ENCODE measurements around the gene SDF2L1. TPM values are rescaled to one million over a fixed set of nuclear protein-coding genes. Genes with fewer than 3 reads are reported as not detected.
A peak's percentile ranks its signal among the peaks of the same experiment; 100 is the strongest.

The SDF2L1 gene
- total and polyA plus RNA-seq, 9 of the 15 experiments (the other 6 are each of a cell fraction or from before 2014, with no cell fraction given), result 15.1 to 989 (median 124) TPM

GRCh38 chr22:21677606-21678443, 35.7 kb downstream of the SDF2L1 start (continued):
- TF ChIP-seq GTF2E2 (tag; IDR thresholded peaks at IDR 0.05) (no peak), ZNF444 (CRISPR knock-in tag; IDR thresholded peaks at IDR 0.05) (no peak), ZNF41 (CRISPR knock-in tag; conservative IDR thresholded peaks at IDR 0.05) (no peak), SUPT5H (IDR thresholded peaks at IDR 0.05) (peak; percentile 64), MYBL2 (IDR thresholded peaks at IDR 0.05; ENCODE audit: low read depth) (no peak), MYBL2 (CRISPR knock-in tag; IDR thresholded peaks at IDR 0.05; ENCODE audit: borderline replicate concordance) (0 out of 2 replicates have a peak, but pooled peaks have one; percentile 28), ZBTB17 (CRISPR knock-in tag; IDR thresholded peaks at IDR 0.05) (no peak), POLR3G (IDR thresholded peaks at IDR 0.05; ENCODE audit: extremely low read depth, insufficient read length, insufficient replicate concordance) (no peak), ELK3 (CRISPR knock-in tag; IDR thresholded peaks at IDR 0.05) (no peak), PCBP1 (IDR thresholded peaks at IDR 0.05; ENCODE audit: low read depth, low read length, poor library complexity, severe bottlenecking) (no peak), ZNF583 (CRISPR knock-in tag; IDR thresholded peaks at IDR 0.05) (no peak), HMBOX1 (IDR thresholded peaks at IDR 0.05) (no peak), MTF1 (CRISPR knock-in tag; IDR thresholded peaks at IDR 0.05; ENCODE audit: borderline replicate concordance) (no peak), MYNN (IDR thresholded peaks at IDR 0.05) (peak; percentile 30; the same call in 1 of the 2 replicates), MYNN (CRISPR knock-in tag; IDR thresholded peaks at IDR 0.05) (no peak), TFAM (CRISPR knock-in tag; conservative IDR thresholded peaks at IDR 0.05) (no peak), SAFB2 (IDR thresholded peaks at IDR 0.05; ENCODE audit: borderline replicate concordance, low read depth, low read length, severe bottlenecking) (no peak), SAFB (IDR thresholded peaks at IDR 0.05; ENCODE audit: borderline replicate concordance, low read depth, low read length) (no peak), BRD4 (IDR thresholded peaks at IDR 0.05) (no peak), E2F4 (CRISPR knock-in tag; IDR thresholded peaks at IDR 0.05; ENCODE audit: low read depth) (peak; percentile 40; the same call in 1 of the 2 replicates), ZNF184 (CRISPR knock-in tag; IDR thresholded peaks at IDR 0.05) (no peak), MED1 (CRISPR knock-in tag; IDR thresholded peaks at IDR 0.05; ENCODE audit: borderline replicate concordance) (peak; percentile 72; the same call in 1 of the 2 replicates), ZC3H4 (CRISPR knock-in tag; IDR thresholded peaks at IDR 0.05; ENCODE audit: borderline replicate concordance) (peak; percentile 96)
- TF ChIP-seq, protein P1, sequence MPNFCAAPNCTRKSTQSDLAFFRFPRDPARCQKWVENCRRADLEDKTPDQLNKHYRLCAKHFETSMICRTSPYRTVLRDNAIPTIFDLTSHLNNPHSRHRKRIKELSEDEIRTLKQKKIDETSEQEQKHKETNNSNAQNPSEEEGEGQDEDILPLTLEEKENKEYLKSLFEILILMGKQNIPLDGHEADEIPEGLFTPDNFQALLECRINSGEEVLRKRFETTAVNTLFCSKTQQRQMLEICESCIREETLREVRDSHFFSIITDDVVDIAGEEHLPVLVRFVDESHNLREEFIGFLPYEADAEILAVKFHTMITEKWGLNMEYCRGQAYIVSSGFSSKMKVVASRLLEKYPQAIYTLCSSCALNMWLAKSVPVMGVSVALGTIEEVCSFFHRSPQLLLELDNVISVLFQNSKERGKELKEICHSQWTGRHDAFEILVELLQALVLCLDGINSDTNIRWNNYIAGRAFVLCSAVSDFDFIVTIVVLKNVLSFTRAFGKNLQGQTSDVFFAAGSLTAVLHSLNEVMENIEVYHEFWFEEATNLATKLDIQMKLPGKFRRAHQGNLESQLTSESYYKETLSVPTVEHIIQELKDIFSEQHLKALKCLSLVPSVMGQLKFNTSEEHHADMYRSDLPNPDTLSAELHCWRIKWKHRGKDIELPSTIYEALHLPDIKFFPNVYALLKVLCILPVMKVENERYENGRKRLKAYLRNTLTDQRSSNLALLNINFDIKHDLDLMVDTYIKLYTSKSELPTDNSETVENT (CRISPR knock-in tag; IDR thresholded peaks at IDR 0.05), result peak; percentile 58; the same call in 1 of the 2 replicates
